ENCODE measurements around the gene LSS.
"Not testable (repeated sequence)": the region's sequence is repeated elsewhere in the genome, so short reads cannot be mapped to it uniquely, and the experiment has no call there.

Gene LSS

DNA sequence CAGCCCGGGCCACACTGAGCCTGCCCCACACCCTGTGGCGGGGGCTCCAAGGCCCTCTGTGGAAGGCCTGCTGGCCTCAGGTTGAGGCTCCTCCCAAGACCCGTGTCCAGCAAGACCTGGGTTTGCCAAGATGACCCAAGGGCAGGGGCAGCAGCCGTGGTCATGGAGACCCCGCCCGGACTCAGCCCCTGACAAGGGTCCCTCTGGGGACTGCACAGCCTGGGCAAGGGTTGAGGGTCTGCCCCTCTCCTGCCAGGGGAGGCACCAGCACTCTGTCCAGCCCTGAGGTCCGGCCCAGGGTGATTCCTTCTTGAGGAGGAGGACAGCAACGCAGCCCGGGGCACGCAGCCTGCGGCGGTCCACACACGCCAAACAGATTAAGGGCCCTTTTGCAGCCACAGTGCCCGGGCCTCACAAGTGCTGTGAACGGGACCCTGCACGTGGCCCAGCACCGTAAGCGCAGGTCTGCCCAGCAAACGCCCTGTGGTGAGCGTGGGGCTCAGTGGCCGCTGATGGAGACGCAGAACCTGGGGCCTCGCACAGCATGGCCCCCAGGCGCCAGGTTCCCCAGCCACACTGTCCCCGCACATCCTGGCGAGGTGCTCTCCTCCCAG lies 47.7 kb downstream of the LSS start:
- no peak overlapping the region for H3K4me3 ChIP-seq
- TF ChIP-seq, protein P1, sequence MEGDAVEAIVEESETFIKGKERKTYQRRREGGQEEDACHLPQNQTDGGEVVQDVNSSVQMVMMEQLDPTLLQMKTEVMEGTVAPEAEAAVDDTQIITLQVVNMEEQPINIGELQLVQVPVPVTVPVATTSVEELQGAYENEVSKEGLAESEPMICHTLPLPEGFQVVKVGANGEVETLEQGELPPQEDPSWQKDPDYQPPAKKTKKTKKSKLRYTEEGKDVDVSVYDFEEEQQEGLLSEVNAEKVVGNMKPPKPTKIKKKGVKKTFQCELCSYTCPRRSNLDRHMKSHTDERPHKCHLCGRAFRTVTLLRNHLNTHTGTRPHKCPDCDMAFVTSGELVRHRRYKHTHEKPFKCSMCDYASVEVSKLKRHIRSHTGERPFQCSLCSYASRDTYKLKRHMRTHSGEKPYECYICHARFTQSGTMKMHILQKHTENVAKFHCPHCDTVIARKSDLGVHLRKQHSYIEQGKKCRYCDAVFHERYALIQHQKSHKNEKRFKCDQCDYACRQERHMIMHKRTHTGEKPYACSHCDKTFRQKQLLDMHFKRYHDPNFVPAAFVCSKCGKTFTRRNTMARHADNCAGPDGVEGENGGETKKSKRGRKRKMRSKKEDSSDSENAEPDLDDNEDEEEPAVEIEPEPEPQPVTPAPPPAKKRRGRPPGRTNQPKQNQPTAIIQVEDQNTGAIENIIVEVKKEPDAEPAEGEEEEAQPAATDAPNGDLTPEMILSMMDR (IDR thresholded peaks at IDR 0.05) = no peak
- peak; percentile 64 for DNase-seq (ENCODE audit: low spot score)
- no peak overlapping the region for H3K27ac ChIP-seq

DNA sequence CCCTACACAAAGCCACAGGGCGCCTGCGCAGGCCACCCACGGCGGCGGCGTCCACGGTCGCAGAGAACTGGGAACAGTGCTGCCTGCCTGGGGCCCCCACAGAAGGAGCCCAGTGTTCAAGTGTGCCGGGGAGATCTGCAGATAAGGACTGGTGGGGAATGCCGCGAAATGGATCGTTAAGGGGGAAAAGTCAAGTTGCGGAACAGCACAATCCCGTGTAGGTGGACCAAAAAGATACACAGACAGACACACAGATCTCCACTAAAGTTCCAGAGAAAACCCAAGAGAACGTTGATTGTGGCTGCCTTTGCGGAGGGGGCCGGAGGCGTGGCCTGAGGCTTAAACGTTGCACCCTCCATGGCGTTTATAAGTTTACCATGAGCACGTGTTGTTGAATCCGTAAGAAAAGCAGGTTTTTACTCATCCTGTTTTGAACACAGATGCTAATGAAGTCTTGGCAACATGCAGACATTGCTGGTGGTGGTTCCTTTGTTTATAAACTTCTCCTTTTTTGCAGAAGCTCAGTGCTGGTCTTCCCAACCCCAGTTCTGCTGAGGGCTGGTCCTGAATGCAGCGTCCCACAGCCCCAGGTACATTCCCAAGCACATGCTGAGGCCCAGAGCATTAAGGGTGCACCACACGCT lies 48.4 kb downstream of the LSS start:
- no peak overlapping the region for H3K27ac ChIP-seq
- H3K4me3 ChIP-seq = no peak overlapping the region
- peak; percentile 61 for DNase-seq (ENCODE audit: low spot score)
- TF ChIP-seq, protein P1 (IDR thresholded peaks at IDR 0.05) = no peak

DNA sequence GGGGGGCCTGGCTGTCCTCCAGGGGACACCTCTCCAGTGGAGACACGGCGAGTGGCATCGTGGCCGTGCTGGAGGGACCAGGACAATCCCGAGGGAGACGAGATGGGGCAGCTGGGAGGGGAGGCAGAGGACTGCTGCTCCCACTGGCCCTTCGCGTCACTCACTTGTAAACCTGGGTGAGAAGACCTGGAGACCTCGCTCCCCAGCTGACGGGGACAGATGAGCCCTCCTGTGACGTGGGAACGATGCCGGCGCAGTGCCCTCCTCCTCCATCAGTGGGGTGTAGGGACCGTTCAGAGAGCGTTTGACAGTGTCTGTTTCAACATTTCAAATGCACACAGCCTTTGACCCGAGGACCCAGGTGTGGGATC lies 48.9 kb downstream of the LSS start:
- peak; percentile 70 for DNase-seq (ENCODE audit: low spot score)
- TF ChIP-seq, protein P1 (IDR thresholded peaks at IDR 0.05) = no peak
- Histone ChIP-seq H3K27ac (no peak overlapping the region), H3K4me3 (no peak overlapping the region)

DNA sequence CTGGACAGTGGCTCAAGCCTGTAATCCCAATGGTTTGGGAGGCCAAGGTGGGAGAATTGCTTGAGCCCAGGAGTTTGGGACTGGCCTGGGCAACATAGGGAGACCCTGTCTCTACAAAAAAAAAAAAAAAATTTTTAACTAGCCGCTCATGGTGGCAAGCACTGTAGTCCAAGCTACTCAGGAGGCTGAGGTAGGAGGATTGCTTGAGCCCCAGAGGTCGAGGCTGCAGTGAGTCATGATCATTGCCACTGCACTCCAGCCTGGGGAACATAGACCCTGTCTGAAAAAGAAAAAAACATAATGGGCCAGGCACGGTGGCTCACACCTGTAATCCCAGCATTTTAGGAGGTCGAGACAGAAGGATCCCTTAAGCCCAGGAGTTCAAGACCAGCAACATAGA lies 49.6 kb downstream of the LSS start:
- TF ChIP-seq, protein P1 (IDR thresholded peaks at IDR 0.05) = no peak
- DNase-seq (ENCODE audit: low spot score) = no peak
- Histone ChIP-seq H3K4me3 (no peak overlapping the region), H3K27ac (no peak overlapping the region)

DNA sequence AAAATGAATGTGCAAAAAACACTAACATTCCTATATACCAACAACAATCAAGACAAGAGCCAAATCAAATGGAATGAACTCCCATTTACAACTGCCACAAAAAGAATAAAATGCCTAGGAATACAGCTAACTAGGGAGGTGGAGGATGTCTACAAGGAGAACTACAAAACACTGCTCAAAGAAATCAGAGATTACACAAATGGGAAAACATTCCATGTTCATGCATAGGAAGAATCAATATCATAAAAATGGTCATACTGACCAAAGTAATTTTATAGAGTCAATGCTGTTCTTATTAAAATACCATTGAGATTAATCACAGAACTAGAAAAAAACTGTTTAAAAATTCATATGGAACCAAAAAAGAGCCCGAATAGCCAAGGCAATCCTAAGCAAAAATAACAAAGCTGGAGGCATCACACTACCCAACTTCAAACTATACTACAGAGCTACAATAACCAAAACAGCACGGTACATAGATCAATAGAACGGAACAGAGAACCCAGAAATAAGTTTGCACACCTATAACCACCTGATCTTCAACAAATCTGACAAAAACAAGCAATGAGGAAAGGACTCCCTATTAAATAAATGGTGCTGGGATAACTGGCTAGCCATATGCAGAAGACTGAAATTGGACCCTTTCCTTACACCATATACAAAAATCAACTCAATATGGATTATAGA lies 52.0 kb downstream of the LSS start:
- not testable (repeated sequence) for H3K27ac ChIP-seq; DNase-seq (ENCODE audit: low spot score)

DNA sequence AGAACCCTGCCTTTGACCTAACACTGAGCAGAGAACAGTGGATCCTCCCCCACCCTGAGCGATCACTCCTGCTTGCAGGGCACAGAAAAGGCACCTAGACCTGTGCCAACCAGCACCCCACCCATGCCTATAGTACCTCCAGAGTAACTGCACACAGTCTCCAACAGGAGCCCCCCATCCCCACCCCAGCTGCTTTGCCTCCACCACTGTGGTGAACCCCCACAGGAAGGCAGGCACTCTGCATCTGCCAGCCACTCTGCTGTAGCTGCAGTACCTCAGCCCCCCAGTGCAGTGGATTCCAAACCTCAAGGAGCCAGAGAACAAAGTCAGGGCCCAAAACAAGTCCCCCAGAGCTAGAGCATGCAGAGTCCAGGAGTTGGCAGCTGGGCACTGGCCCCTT lies 55.0 kb downstream of the LSS start:
- DNase-seq (ENCODE audit: low spot score) = peak; percentile 66
- TF ChIP-seq, protein P1 (IDR thresholded peaks at IDR 0.05) = no peak

More for the DNA sequence above, 52.0 kb downstream of the LSS start:
- H3K4me3 ChIP-seq = not testable (repeated sequence)

DNA sequence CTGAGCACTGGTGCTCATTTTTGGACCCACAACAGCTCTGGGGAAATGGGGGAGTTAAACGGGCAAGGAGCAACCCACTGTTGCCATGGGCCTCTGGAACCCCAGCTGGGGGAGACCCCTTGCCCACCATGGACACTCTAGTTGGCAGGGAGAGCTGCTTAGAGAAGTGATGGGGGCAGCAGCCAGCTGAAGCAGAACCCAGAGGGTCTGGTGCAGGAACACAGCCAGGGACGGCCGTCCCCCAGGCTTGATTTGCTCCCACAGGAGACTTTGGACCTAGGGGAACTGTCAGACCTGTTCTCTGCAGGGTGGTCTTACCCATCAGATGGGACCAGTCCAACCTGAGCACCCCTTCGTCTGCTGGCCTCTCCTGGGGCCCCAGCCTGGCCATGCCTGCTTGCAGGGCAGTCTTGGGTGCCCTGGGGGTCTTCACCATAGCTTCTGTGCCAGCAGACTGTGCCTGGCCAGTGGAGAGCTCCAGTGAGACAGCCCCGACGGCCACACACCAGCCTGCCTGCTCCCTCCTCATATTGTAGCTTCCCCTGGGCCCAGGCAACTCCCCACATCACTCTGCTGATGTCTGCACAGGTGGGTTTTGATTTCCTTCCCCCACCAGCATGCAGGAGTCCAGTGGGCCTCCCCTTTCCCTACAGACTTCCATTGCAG lies 55.6 kb downstream of the LSS start:
- DNase-seq (ENCODE audit: low spot score) = peak; percentile 46
- TF ChIP-seq, protein P1 (IDR thresholded peaks at IDR 0.05) = no peak
- Histone ChIP-seq H3K27ac (no peak overlapping the region), H3K4me3 (no peak overlapping the region)

More for the DNA sequence above, 55.0 kb downstream of the LSS start:
- no peak overlapping the region for H3K27ac ChIP-seq
- no peak overlapping the region for H3K4me3 ChIP-seq
